GM10266 (cell line): Measurements from ENCODE around the gene SMARCC1.

Experiments
- DNase-seq: peaks from one replicate; pipeline ENCODE4 v3.0.0; 2012; ENCODE audit errors: extremely low spot score
- CTCF ChIP-seq: IDR thresholded peaks from 2 replicates; pipeline ENCODE4 v1.5.1; 2012; ENCODE audit warnings: mild to moderate bottlenecking, low read depth; ENCODE audit not compliant: control insufficient read depth, insufficient read depth; ENCODE audit errors: missing control alignments

Gene SMARCC1

GRCh38 chr3:47588587-47588986, 193.1 kb downstream of the SMARCC1 start:
- DNase-seq = no peak
- no peak for TF ChIP-seq CTCF

GRCh38 chr3:47588053-47588452, 193.6 kb downstream of the SMARCC1 start:
- TF ChIP-seq CTCF = no peak
- DNase-seq = no peak

GRCh38 chr3:47586746-47587145, 194.9 kb downstream of the SMARCC1 start:
- no peak for DNase-seq

GRCh38 chr3:47583320-47584075, 198.2 kb downstream of the SMARCC1 start:
- TF ChIP-seq CTCF = no peak
- DNase-seq = no peak

More at GRCh38 chr3:47586746-47587145, 194.9 kb downstream of the SMARCC1 start:
- TF ChIP-seq CTCF = no peak

GRCh38 chr3:47581835-47582234, 199.9 kb downstream of the SMARCC1 start:
- no peak for DNase-seq
- no peak for TF ChIP-seq CTCF

- TF ChIP-seq CTCF = no peak
- no peak for DNase-seq
Observed at GRCh38 chr3:47581422-47581821, 200.3 kb downstream of the SMARCC1 start.

GRCh38 chr3:47580481-47580880, 201.2 kb downstream of the SMARCC1 start:
- no peak for TF ChIP-seq CTCF

More at GRCh38 chr3:47580481-47580880, 201.2 kb downstream of the SMARCC1 start:
- DNase-seq = no peak
